Cardiac fibroblast (primary cell): Measurements from ENCODE around the gene DNAH12.

Source experiments
- DNase-seq, 2 donors: peaks; one replicate each; pipeline versions ENCODE4 v3.0.0 to v3.0.0-alpha.2; 2010; ENCODE audit warnings: low read depth in 2 of 2
- H3K4me3 ChIP-seq, 2 donors: replicated peaks in 1 of 2; 1 replicate in 1 of 2; 2 replicates in 1 of 2; pipeline ENCODE4 v1.5.1; 2011; ENCODE audit warnings: low read depth in 2 of 2, low read length in 2 of 2, mild to moderate bottlenecking in 2 of 2, moderate library complexity in 1 of 2
- TF ChIP-seq, protein P1 (sequence below): IDR thresholded peaks from one replicate; pipeline ENCODE4 v1.5.1; 2011; ENCODE audit warnings: low read depth, mild to moderate bottlenecking, low read length, inconsistent platforms

Gene DNAH12

DNA sequence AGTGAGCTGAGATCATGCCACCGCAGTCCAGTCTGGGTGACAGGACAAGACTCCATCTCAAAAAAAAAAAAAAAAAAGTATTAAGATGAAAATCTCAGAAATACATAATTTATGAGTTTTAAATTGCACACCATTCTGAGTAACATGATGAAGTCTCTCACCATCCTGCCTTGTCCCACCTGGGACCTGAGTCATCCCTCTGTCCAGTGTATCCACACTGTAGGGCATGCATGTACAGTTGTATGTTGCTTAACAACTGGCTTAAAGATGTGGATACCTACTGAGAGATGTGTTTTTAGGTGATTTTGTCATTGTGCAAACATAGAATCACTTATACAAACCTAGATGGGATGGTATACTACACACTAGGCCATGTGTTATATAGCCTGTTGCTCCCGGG is 268.8 kb downstream of the DNAH12 start:
- TF ChIP-seq, protein P1, sequence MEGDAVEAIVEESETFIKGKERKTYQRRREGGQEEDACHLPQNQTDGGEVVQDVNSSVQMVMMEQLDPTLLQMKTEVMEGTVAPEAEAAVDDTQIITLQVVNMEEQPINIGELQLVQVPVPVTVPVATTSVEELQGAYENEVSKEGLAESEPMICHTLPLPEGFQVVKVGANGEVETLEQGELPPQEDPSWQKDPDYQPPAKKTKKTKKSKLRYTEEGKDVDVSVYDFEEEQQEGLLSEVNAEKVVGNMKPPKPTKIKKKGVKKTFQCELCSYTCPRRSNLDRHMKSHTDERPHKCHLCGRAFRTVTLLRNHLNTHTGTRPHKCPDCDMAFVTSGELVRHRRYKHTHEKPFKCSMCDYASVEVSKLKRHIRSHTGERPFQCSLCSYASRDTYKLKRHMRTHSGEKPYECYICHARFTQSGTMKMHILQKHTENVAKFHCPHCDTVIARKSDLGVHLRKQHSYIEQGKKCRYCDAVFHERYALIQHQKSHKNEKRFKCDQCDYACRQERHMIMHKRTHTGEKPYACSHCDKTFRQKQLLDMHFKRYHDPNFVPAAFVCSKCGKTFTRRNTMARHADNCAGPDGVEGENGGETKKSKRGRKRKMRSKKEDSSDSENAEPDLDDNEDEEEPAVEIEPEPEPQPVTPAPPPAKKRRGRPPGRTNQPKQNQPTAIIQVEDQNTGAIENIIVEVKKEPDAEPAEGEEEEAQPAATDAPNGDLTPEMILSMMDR: no peak
- no peak overlapping the region for H3K4me3 ChIP-seq
- DNase-seq: peak in 1 of 2 donors; percentile 25

DNA sequence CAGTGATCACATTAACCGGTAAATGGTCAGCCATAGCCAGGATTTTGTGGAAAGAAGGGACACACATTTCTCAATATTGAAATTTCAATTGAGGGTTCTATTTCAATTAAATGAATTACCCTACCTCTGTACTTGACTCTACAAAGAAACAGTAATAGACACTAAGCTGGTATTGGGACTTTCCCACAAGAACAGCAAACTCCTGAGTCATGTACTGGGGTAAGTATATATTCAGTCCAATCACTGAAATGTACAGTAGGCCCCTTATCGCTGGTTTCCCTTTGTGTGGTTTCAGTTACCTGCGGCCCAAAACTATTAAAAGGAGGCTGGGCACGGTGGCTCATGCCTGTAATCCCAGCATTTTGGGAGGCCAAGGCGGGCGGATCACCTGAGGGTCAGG is 269.3 kb downstream of the DNAH12 start:
- H3K4me3 ChIP-seq: no peak overlapping the region
- TF ChIP-seq, protein P1: no peak
- no peak for DNase-seq

GRCh38 chr3:57268416-57268815 is 275.7 kb downstream of the DNAH12 start:
- DNase-seq: no peak
- TF ChIP-seq, protein P1: no peak
- no peak overlapping the region for H3K4me3 ChIP-seq

GRCh38 chr3:57261929-57262328 is 282.2 kb downstream of the DNAH12 start:
- TF ChIP-seq, protein P1: no peak
- no peak for DNase-seq
- H3K4me3 ChIP-seq: no peak overlapping the region

DNA sequence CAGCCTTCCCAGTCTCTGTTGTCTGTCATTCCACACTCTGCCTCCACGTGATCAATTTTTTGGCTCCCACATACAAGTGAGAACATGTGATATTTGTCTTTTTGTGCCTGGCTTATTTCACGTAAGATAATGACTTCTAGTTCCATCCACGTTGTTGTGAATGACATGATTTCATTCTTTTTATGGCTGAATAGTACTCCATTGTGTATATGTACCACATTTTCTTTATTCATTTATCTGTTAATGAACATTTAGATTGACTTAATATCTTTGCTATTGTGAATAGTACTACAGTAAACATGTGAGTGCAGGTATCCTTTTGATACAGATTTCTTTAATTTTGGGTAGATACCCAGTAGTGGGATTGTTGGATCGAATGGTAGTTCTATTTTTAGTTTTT is 283.0 kb downstream of the DNAH12 start:
- no peak overlapping the region for H3K4me3 ChIP-seq
- TF ChIP-seq, protein P1: no peak
- DNase-seq: no peak

- TF ChIP-seq, protein P1: no peak
- H3K4me3 ChIP-seq: no peak overlapping the region
- DNase-seq: no peak
Observed at GRCh38 chr3:57257678-57258077, 286.5 kb downstream of the DNAH12 start.

GRCh38 chr3:57256844-57257243 is 287.3 kb downstream of the DNAH12 start:
- TF ChIP-seq, protein P1: no peak
- H3K4me3 ChIP-seq: no peak overlapping the region
- DNase-seq: no peak
